ENCODE data around the gene FAM234B.
"Not testable (repeated sequence)": the region's sequence is repeated elsewhere in the genome, so short reads cannot be mapped to it uniquely, and the experiment has no call there.

Gene FAM234B

DNA sequence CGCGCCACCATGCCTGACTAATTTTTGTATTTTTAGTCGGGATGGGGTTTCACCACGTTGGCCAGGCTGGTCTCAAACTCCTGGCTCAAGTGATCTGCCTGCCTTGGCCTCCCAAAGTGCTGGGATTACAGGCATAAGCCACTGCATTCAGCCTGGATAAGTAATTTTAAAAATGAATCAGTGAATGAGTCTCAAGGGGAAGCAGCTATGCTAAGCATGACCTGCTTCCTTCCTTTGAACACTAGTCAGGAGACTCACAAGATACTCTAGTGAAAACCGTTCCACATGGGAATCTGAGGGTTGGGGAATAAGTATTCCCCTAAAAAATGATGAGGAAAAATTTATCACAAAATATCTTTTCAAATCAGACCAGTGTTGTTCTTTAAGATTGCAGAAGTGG lies 10.7 kb upstream of the FAM234B start:
- no peaks in the 10 kb centered on the region for H3K27me3 ChIP-seq (ENCODE audit: insufficient read depth, low read length, poor library complexity, severe bottlenecking)
- no peaks in the 10 kb centered on the region for H3K9me3 ChIP-seq (ENCODE audit: insufficient read depth, low read depth, low read length)
- no peak overlapping the region for H3K4me3 ChIP-seq (ENCODE audit: low read length, poor library complexity, severe bottlenecking)
- no peaks in the 10 kb centered on the region for H3K9me2 ChIP-seq (replicated peaks; ENCODE audit: low read depth, low read length)
- no peak overlapping the region for H3K9ac ChIP-seq (ENCODE audit: low read depth, low read length, poor library complexity, severe bottlenecking)
- no peaks in the 10 kb centered on the region for H4K20me1 ChIP-seq (ENCODE audit: insufficient read depth, low read length, poor library complexity, severe bottlenecking)
- H3K4me1 ChIP-seq (ENCODE audit: insufficient read depth, low read length, poor library complexity, severe bottlenecking), result no peaks in the 10 kb centered on the region
- no peak overlapping the region for H3K4me2 ChIP-seq (ENCODE audit: low read depth, low read length, poor library complexity, severe bottlenecking)
- H2AFZ ChIP-seq (ENCODE audit: low read length), result no peak overlapping the region
- no peaks in the 10 kb centered on the region for H3F3A ChIP-seq (ENCODE audit: low read depth)
- no peaks in the 10 kb centered on the region for H3K36me3 ChIP-seq (ENCODE audit: insufficient read depth, low read length)
- TF ChIP-seq EZH2phosphoT487 (IDR thresholded peaks at IDR 0.05; ENCODE audit: borderline replicate concordance) (no peak), CTCF (conservative IDR thresholded peaks at IDR 0.05; ENCODE audit: low read length) (no peak)
- H3K79me2 ChIP-seq (ENCODE audit: insufficient read depth, low read length), result no peaks in the 10 kb centered on the region

GRCh38 chr12:13035335-13035734 lies 8.8 kb upstream of the FAM234B start:
- not testable (repeated sequence) for H3K27me3 ChIP-seq (ENCODE audit: insufficient read depth, low read length, poor library complexity, severe bottlenecking); H3K9ac ChIP-seq (ENCODE audit: low read depth, low read length, poor library complexity, severe bottlenecking); H3F3A ChIP-seq (ENCODE audit: low read depth); H4K20me1 ChIP-seq (ENCODE audit: insufficient read depth, low read length, poor library complexity, severe bottlenecking); H2AFZ ChIP-seq (ENCODE audit: low read length); H3K9me3 ChIP-seq (ENCODE audit: insufficient read depth, low read depth, low read length); H3K79me2 ChIP-seq (ENCODE audit: insufficient read depth, low read length); H3K4me2 ChIP-seq (ENCODE audit: low read depth, low read length, poor library complexity, severe bottlenecking); H3K36me3 ChIP-seq (ENCODE audit: insufficient read depth, low read length); H3K4me1 ChIP-seq (ENCODE audit: insufficient read depth, low read length, poor library complexity, severe bottlenecking); H3K9me2 ChIP-seq (replicated peaks; ENCODE audit: low read depth, low read length); H3K4me3 ChIP-seq (ENCODE audit: low read length, poor library complexity, severe bottlenecking)

DNA sequence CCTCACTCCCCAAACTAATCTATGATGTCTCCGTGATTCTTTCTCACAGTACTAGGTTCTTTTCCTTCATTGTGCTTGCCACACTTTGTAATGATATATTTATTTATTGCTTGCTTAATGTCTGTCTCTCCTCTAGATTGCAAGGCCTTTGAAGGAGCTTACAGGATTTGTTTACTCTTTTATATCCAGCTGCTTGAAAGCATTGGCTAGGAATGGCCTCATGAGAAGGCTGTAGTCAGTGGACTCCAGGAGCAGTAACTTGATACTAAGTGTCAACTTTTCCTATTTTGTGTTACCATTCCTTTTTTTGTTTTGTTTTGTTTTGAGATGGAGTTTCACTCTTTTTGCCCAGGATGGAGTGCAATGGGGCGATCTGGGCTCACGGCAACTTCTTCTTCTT lies 7.3 kb upstream of the FAM234B start:
- Histone ChIP-seq H3K4me3 (ENCODE audit: low read length, poor library complexity, severe bottlenecking) (no peak overlapping the region), H3K4me1 (ENCODE audit: insufficient read depth, low read length, poor library complexity, severe bottlenecking) (peaks cover 9% of the 10 kb centered on the region), H3K9me2 (replicated peaks; ENCODE audit: low read depth, low read length) (no peaks in the 10 kb centered on the region), H3K79me2 (ENCODE audit: insufficient read depth, low read length) (no peaks in the 10 kb centered on the region), H3F3A (ENCODE audit: low read depth) (no peaks in the 10 kb centered on the region), H3K27me3 (ENCODE audit: insufficient read depth, low read length, poor library complexity, severe bottlenecking) (no peaks in the 10 kb centered on the region), H2AFZ (ENCODE audit: low read length) (no peak overlapping the region), H3K36me3 (ENCODE audit: insufficient read depth, low read length) (no peaks in the 10 kb centered on the region), H3K4me2 (ENCODE audit: low read depth, low read length, poor library complexity, severe bottlenecking) (no peak overlapping the region), H3K9ac (ENCODE audit: low read depth, low read length, poor library complexity, severe bottlenecking) (no peak overlapping the region), H4K20me1 (ENCODE audit: insufficient read depth, low read length, poor library complexity, severe bottlenecking) (no peaks in the 10 kb centered on the region), H3K9me3 (ENCODE audit: insufficient read depth, low read depth, low read length) (no peaks in the 10 kb centered on the region)
- TF ChIP-seq EZH2phosphoT487 (IDR thresholded peaks at IDR 0.05; ENCODE audit: borderline replicate concordance) (no peak), CTCF (conservative IDR thresholded peaks at IDR 0.05; ENCODE audit: low read length) (no peak)

- no peak for TF ChIP-seq CTCF (conservative IDR thresholded peaks at IDR 0.05; ENCODE audit: low read length)
- no peak for TF ChIP-seq EZH2phosphoT487 (IDR thresholded peaks at IDR 0.05; ENCODE audit: borderline replicate concordance)
- H3K4me2 ChIP-seq (ENCODE audit: low read depth, low read length, poor library complexity, severe bottlenecking), result no peak overlapping the region
These were observed 5.6 kb upstream of the FAM234B start for GRCh38 chr12:13038491-13039161.

More at GRCh38 chr12:13038491-13039161, 5.6 kb upstream of the FAM234B start:
- H2AFZ ChIP-seq (ENCODE audit: low read length), result no peak overlapping the region
- peaks cover 9% of the 10 kb centered on the region for H3K4me1 ChIP-seq (ENCODE audit: insufficient read depth, low read length, poor library complexity, severe bottlenecking)
- H3K4me3 ChIP-seq (ENCODE audit: low read length, poor library complexity, severe bottlenecking), result no peak overlapping the region
- no peaks in the 10 kb centered on the region for H3K79me2 ChIP-seq (ENCODE audit: insufficient read depth, low read length)
- H3K9me2 ChIP-seq (replicated peaks; ENCODE audit: low read depth, low read length), result no peaks in the 10 kb centered on the region
- no peaks in the 10 kb centered on the region for H3F3A ChIP-seq (ENCODE audit: low read depth)
- H3K9me3 ChIP-seq (ENCODE audit: insufficient read depth, low read depth, low read length), result no peaks in the 10 kb centered on the region
- H4K20me1 ChIP-seq (ENCODE audit: insufficient read depth, low read length, poor library complexity, severe bottlenecking), result no peaks in the 10 kb centered on the region
- H3K36me3 ChIP-seq (ENCODE audit: insufficient read depth, low read length), result no peaks in the 10 kb centered on the region
- no peaks in the 10 kb centered on the region for H3K27me3 ChIP-seq (ENCODE audit: insufficient read depth, low read length, poor library complexity, severe bottlenecking)
- H3K9ac ChIP-seq (ENCODE audit: low read depth, low read length, poor library complexity, severe bottlenecking), result no peak overlapping the region
